Karpas-422 (cell line): ENCODE data around the gene IGF2. TPM values are rescaled to one million over a fixed set of nuclear protein-coding genes. Genes with fewer than 3 reads are reported as not detected.
"Not testable (repeated sequence)": the region's sequence is repeated elsewhere in the genome, so short reads cannot be mapped to it uniquely, and the experiment has no call there.

Experiments
- DNase-seq: peaks from one replicate; pipeline ENCODE4 v3.0.0-alpha.2; 2015
- H2AFZ ChIP-seq: fragments of 200-600 bp; sonication (generic); 2 replicates; pipeline ENCODE4 v1.6.1; 2014; ENCODE audit warnings: antibody characterized with exemption, low read length, mixed read lengths
- H3K27ac ChIP-seq: fragments of 200-600 bp; sonication (generic); 2 replicates; pipeline ENCODE4 v1.5.1; 2014; ENCODE audit warnings: mild to moderate bottlenecking, low read length, moderate library complexity
- H3K27me3 ChIP-seq: fragments of 200-600 bp; sonication (generic); 2 replicates; pipeline ENCODE4 v1.6.1; 2014; ENCODE audit warnings: low read length, mixed read lengths
- H3K36me3 ChIP-seq: fragments of 200-600 bp; sonication (generic); 2 replicates; pipeline ENCODE4 v1.6.1; 2014; ENCODE audit warnings: low read length, mixed read lengths; ENCODE audit not compliant: insufficient read depth
- H3K4me1 ChIP-seq: fragments of 200-600 bp; sonication (generic); 2 replicates; pipeline ENCODE4 v1.6.1; 2014; ENCODE audit warnings: mild to moderate bottlenecking, low read length, mixed read lengths
- H3K4me2 ChIP-seq: fragments of 200-600 bp; sonication (generic); 2 replicates; pipeline ENCODE4 v1.6.1; 2014; ENCODE audit warnings: low read length, low read depth, mild to moderate bottlenecking; ENCODE audit not compliant: poor library complexity, severe bottlenecking
- H3K4me3 ChIP-seq: fragments of 200-600 bp; sonication (generic); 2 replicates; pipeline ENCODE4 v1.5.1; 2014; ENCODE audit warnings: mild to moderate bottlenecking, antibody characterized with exemption, low read length, mixed read lengths
- H3K79me2 ChIP-seq: fragments of 200-600 bp; sonication (generic); 2 replicates; pipeline ENCODE4 v1.6.1; 2014; ENCODE audit warnings: mild to moderate bottlenecking, low read length, mixed read lengths
- H3K9ac ChIP-seq: fragments of 200-600 bp; sonication (generic); 2 replicates; pipeline ENCODE4 v1.6.0; 2014; ENCODE audit warnings: low read length
- H3K9me2 ChIP-seq: fragments of 200-600 bp; sonication (generic), shearing (Covaris generic); replicated peaks from 2 replicates; pipeline ENCODE4 v1.6.0; 2014; ENCODE audit warnings: mild to moderate bottlenecking, low read length, moderate library complexity; ENCODE audit not compliant: insufficient read depth
- H3K9me3 ChIP-seq: fragments of 300-700, 200-600 bp; sonication (generic); 2 replicates; pipeline ENCODE4 v1.6.1; 2014; ENCODE audit warnings: low read length, mixed read lengths
- H4K20me1 ChIP-seq: fragments of 200-600 bp; sonication (generic); 2 replicates; pipeline ENCODE4 v1.6.1; 2014; ENCODE audit warnings: mild to moderate bottlenecking, antibody characterized with exemption, low read length, low read depth; ENCODE audit not compliant: insufficient read depth
- total RNA-seq: library from RNA; depleted of rRNA; stranded (reverse); fragments of >200 nt; shearing (Covaris generic); gene quantifications from 2 replicates; pipeline ENCODE4 v1.2.3, GENCODE V29; 2014; ENCODE audit warnings: low replicate concordance

IGF2 gene
- total RNA-seq, 1 experiment from 2014 or later: not detected

GRCh38 chr11:2129699-2130366 lies 9.4 kb downstream of the IGF2 start:
- Histone ChIP-seq H3K27me3 (no peaks in the 10 kb centered on the region), H3K4me1 (no peaks in the 10 kb centered on the region), H3K79me2 (no peaks in the 10 kb centered on the region), H3K9ac (no peak overlapping the region), H2AFZ (no peak overlapping the region), H3K36me3 (no peaks in the 10 kb centered on the region), H4K20me1 (no peaks in the 10 kb centered on the region), H3K4me3 (no peak overlapping the region), H3K9me3 (no peaks in the 10 kb centered on the region), H3K27ac (no peak overlapping the region), H3K9me2 (no peaks in the 10 kb centered on the region), H3K4me2 (no peak overlapping the region)
- no peak for DNase-seq

GRCh38 chr11:2129308-2129698 lies 9.9 kb downstream of the IGF2 start:
- H4K20me1 ChIP-seq: no peaks in the 10 kb centered on the region
- no peak overlapping the region for H2AFZ ChIP-seq
- H3K4me1 ChIP-seq: no peaks in the 10 kb centered on the region
- no peaks in the 10 kb centered on the region for H3K27me3 ChIP-seq
- H3K4me2 ChIP-seq: no peak overlapping the region
- no peaks in the 10 kb centered on the region for H3K9me3 ChIP-seq
- no peak overlapping the region for H3K27ac ChIP-seq
- H3K79me2 ChIP-seq: no peaks in the 10 kb centered on the region
- no peaks in the 10 kb centered on the region for H3K9me2 ChIP-seq
- no peak overlapping the region for H3K9ac ChIP-seq
- no peaks in the 10 kb centered on the region for H3K36me3 ChIP-seq
- H3K4me3 ChIP-seq: no peak overlapping the region
- no peak for DNase-seq

GRCh38 chr11:2128511-2129307 lies 10.5 kb downstream of the IGF2 start:
- H3K9ac ChIP-seq: no peak overlapping the region
- no peaks in the 10 kb centered on the region for H3K4me1 ChIP-seq
- H4K20me1 ChIP-seq: no peaks in the 10 kb centered on the region
- H2AFZ ChIP-seq: no peak overlapping the region
- H3K27ac ChIP-seq: no peak overlapping the region
- DNase-seq: no peak
- H3K4me3 ChIP-seq: no peak overlapping the region
- no peak overlapping the region for H3K4me2 ChIP-seq
- no peaks in the 10 kb centered on the region for H3K36me3 ChIP-seq
- H3K9me2 ChIP-seq: no peaks in the 10 kb centered on the region
- no peaks in the 10 kb centered on the region for H3K27me3 ChIP-seq
- no peaks in the 10 kb centered on the region for H3K9me3 ChIP-seq
- no peaks in the 10 kb centered on the region for H3K79me2 ChIP-seq

- no peaks in the 10 kb centered on the region for H3K9me2 ChIP-seq
- no peaks in the 10 kb centered on the region for H4K20me1 ChIP-seq
- no peaks in the 10 kb centered on the region for H3K4me1 ChIP-seq
- no peaks in the 10 kb centered on the region for H3K9me3 ChIP-seq
- H3K4me2 ChIP-seq: no peak overlapping the region
- H3K4me3 ChIP-seq: no peak overlapping the region
- H3K79me2 ChIP-seq: no peaks in the 10 kb centered on the region
- no peak overlapping the region for H2AFZ ChIP-seq
- H3K36me3 ChIP-seq: no peaks in the 10 kb centered on the region
- DNase-seq: no peak
- no peaks in the 10 kb centered on the region for H3K27me3 ChIP-seq
- no peak overlapping the region for H3K27ac ChIP-seq
- no peak overlapping the region for H3K9ac ChIP-seq
Measured at GRCh38 chr11:2128130-2128510, 11.1 kb downstream of the IGF2 start.

- Histone ChIP-seq H3K4me3 (no peak overlapping the region), H2AFZ (no peak overlapping the region), H3K9ac (no peak overlapping the region), H3K27me3 (no peaks in the 10 kb centered on the region), H3K9me2 (no peaks in the 10 kb centered on the region), H3K79me2 (no peaks in the 10 kb centered on the region), H3K27ac (no peak overlapping the region), H3K4me2 (no peak overlapping the region), H3K9me3 (no peaks in the 10 kb centered on the region), H3K4me1 (no peaks in the 10 kb centered on the region), H3K36me3 (no peaks in the 10 kb centered on the region), H4K20me1 (no peaks in the 10 kb centered on the region)
- no peak for DNase-seq
Measured at GRCh38 chr11:2127482-2128129, 11.6 kb downstream of the IGF2 start.

GRCh38 chr11:2126520-2127085 lies 12.6 kb downstream of the IGF2 start:
- no peaks in the 10 kb centered on the region for H3K27me3 ChIP-seq
- no peak overlapping the region for H2AFZ ChIP-seq
- H3K4me1 ChIP-seq: no peaks in the 10 kb centered on the region
- no peak overlapping the region for H3K27ac ChIP-seq
- H3K9ac ChIP-seq: no peak overlapping the region
- H4K20me1 ChIP-seq: no peaks in the 10 kb centered on the region
- no peaks in the 10 kb centered on the region for H3K9me3 ChIP-seq
- no peaks in the 10 kb centered on the region for H3K79me2 ChIP-seq
- no peaks in the 10 kb centered on the region for H3K9me2 ChIP-seq
- DNase-seq: no peak
- H3K36me3 ChIP-seq: no peaks in the 10 kb centered on the region
- H3K4me3 ChIP-seq: no peak overlapping the region
- no peak overlapping the region for H3K4me2 ChIP-seq

GRCh38 chr11:2124736-2125484 lies 14.3 kb downstream of the IGF2 start:
- H4K20me1 ChIP-seq, H3K4me1 ChIP-seq, H3K9me3 ChIP-seq, H3K36me3 ChIP-seq, DNase-seq, H3K9ac ChIP-seq, H2AFZ ChIP-seq, H3K79me2 ChIP-seq, H3K4me2 ChIP-seq, H3K27ac ChIP-seq, H3K9me2 ChIP-seq, H3K27me3 ChIP-seq, H3K4me3 ChIP-seq: not testable (repeated sequence)

GRCh38 chr11:2123628-2123960 lies 15.6 kb downstream of the IGF2 start:
- H2AFZ ChIP-seq: no peak overlapping the region
- H3K27ac ChIP-seq: no peak overlapping the region
- no peak overlapping the region for H3K4me2 ChIP-seq
- no peaks in the 10 kb centered on the region for H3K9me3 ChIP-seq
- no peak for DNase-seq
- H3K4me3 ChIP-seq: no peak overlapping the region
- H4K20me1 ChIP-seq: no peaks in the 10 kb centered on the region
- H3K27me3 ChIP-seq: no peaks in the 10 kb centered on the region; the same call in 1 of the 2 replicates
- no peak overlapping the region for H3K9ac ChIP-seq
- no peaks in the 10 kb centered on the region for H3K4me1 ChIP-seq
- no peaks in the 10 kb centered on the region for H3K9me2 ChIP-seq
- no peaks in the 10 kb centered on the region for H3K79me2 ChIP-seq
- H3K36me3 ChIP-seq: no peaks in the 10 kb centered on the region
